ENCODE data around the gene CSF2RB. TPM values are rescaled to one million over a fixed set of nuclear protein-coding genes. Genes with fewer than 3 reads are reported as not detected.

CSF2RB gene
- total RNA-seq, 1 experiment from 2014 or later, result not detected

GRCh38 chr22:36872866-36873498 is 40.4 kb upstream of the CSF2RB start:
- BruUV-seq (replicated peaks), result no TSS peak
- Histone ChIP-seq H3K27me3 (ENCODE audit: insufficient read depth, low read depth) (no peaks in the 10 kb centered on the region), H3K79me2 (ENCODE audit: low read depth) (no peaks in the 10 kb centered on the region), H2AFZ (no peak overlapping the region), H4K20me1 (ENCODE audit: insufficient read depth) (no peaks in the 10 kb centered on the region), H3K4me2 (peak overlapping the region; percentile 62), H3K4me3 (no peak overlapping the region), H3K27ac (peak overlapping the region; percentile 90), H3K4me1 (replicated peaks; ENCODE audit: insufficient read depth) (peaks cover 63% of the 10 kb centered on the region), H3F3A (ENCODE audit: insufficient read depth, low read depth) (peaks cover 53% of the 10 kb centered on the region), H3K9me3 (ENCODE audit: insufficient read depth, low read depth) (no peaks in the 10 kb centered on the region), H3K9me2 (ENCODE audit: insufficient read depth) (no peaks in the 10 kb centered on the region), H3K36me3 (ENCODE audit: low read depth) (no peaks in the 10 kb centered on the region)
- POLR2A ChIA-PET (ENCODE audit: unreplicated experiment), result interaction anchor here (0.6 kb wide), 2 partner anchors 381 to 397 kb away, joined by 4 to 7 read pairs; no protein-coding TSS in a partner anchor
- TF ChIP-seq CTCF (conservative IDR thresholded peaks at IDR 0.05) (no peak), EZH2 (IDR thresholded peaks at IDR 0.05; ENCODE audit: low read depth) (no peak)
- CTCF ChIA-PET, result interaction anchor here (0.6 to 1.4 kb wide), 4 partner anchors 17 to 171 kb away, joined by 3 to 8 read pairs (median 5); no protein-coding TSS in a partner anchor
- intact Hi-C loops (cut with micrococcal nuclease; ENCODE audit: unreplicated experiment), result loop anchor here (1.0 to 5.0 kb wide), 4 partner anchors 39 to 326 kb away; partner anchors contain the start of gene CSF2RB
- DNase-seq, result no peak

GRCh38 chr22:36873614-36874308 is 39.7 kb upstream of the CSF2RB start:
- Histone ChIP-seq H3K36me3 (ENCODE audit: low read depth) (no peaks in the 10 kb centered on the region), H3K27me3 (ENCODE audit: insufficient read depth, low read depth) (no peaks in the 10 kb centered on the region), H3K4me3 (peak overlapping the region; percentile 8; the same call in 1 of the 2 replicates), H3K4me2 (peak overlapping the region; percentile 62), H3K27ac (peak overlapping the region; percentile 90), H3K4me1 (replicated peaks; ENCODE audit: insufficient read depth) (peaks cover 61% of the 10 kb centered on the region), H4K20me1 (ENCODE audit: insufficient read depth) (no peaks in the 10 kb centered on the region), H3F3A (ENCODE audit: insufficient read depth, low read depth) (peaks cover 53% of the 10 kb centered on the region), H3K79me2 (ENCODE audit: low read depth) (no peaks in the 10 kb centered on the region), H3K9me3 (ENCODE audit: insufficient read depth, low read depth) (no peaks in the 10 kb centered on the region), H2AFZ (peak overlapping the region; percentile 64), H3K9me2 (ENCODE audit: insufficient read depth) (no peaks in the 10 kb centered on the region)
- peak; percentile 66 to 97 for DNase-seq
- BruUV-seq (replicated peaks), result no TSS peak
- ChIA-PET POLR2A (ENCODE audit: unreplicated experiment) (interaction anchor here (0.6 kb wide), 4 partner anchors 33 to 582 kb away, joined by 3 to 7 read pairs (median 4); no protein-coding TSS in a partner anchor), CTCF (interaction anchor here (0.6 to 1.4 kb wide), 6 partner anchors 18 to 170 kb away, joined by 3 to 8 read pairs (median 5); no protein-coding TSS in a partner anchor)
- intact Hi-C loops (cut with micrococcal nuclease; ENCODE audit: unreplicated experiment), result loop anchor here (1.0 to 5.0 kb wide), 5 partner anchors 39 to 326 kb away; partner anchors contain the start of gene CSF2RB
- TF ChIP-seq CTCF (conservative IDR thresholded peaks at IDR 0.05), result peak; percentile 80
- no peak for TF ChIP-seq EZH2 (IDR thresholded peaks at IDR 0.05; ENCODE audit: low read depth)

GRCh38 chr22:36874309-36874696 is 39.1 kb upstream of the CSF2RB start:
- Histone ChIP-seq H3K9me3 (ENCODE audit: insufficient read depth, low read depth) (no peaks in the 10 kb centered on the region), H3K36me3 (ENCODE audit: low read depth) (no peaks in the 10 kb centered on the region), H3F3A (ENCODE audit: insufficient read depth, low read depth) (peaks cover 53% of the 10 kb centered on the region), H4K20me1 (ENCODE audit: insufficient read depth) (no peaks in the 10 kb centered on the region), H3K9me2 (ENCODE audit: insufficient read depth) (no peaks in the 10 kb centered on the region), H3K27me3 (ENCODE audit: insufficient read depth, low read depth) (no peaks in the 10 kb centered on the region), H2AFZ (peak overlapping the region; percentile 64), H3K27ac (peak overlapping the region; percentile 90), H3K4me1 (replicated peaks; ENCODE audit: insufficient read depth) (peaks cover 55% of the 10 kb centered on the region), H3K79me2 (ENCODE audit: low read depth) (no peaks in the 10 kb centered on the region), H3K4me2 (peak overlapping the region; percentile 62), H3K4me3 (peak overlapping the region; percentile 8; the same call in 1 of the 2 replicates)
- ChIA-PET CTCF (interaction anchor here (1.1 to 1.4 kb wide), 4 partner anchors 19 to 169 kb away, joined by 5 to 8 read pairs (median 6); no protein-coding TSS in a partner anchor), POLR2A (ENCODE audit: unreplicated experiment) (interaction anchor here (0.6 kb wide), 1 partner anchor 581 kb away, joined by 3 read pairs; no protein-coding TSS in a partner anchor)
- intact Hi-C loops (cut with micrococcal nuclease; ENCODE audit: unreplicated experiment), result loop anchor here (2.0 to 5.0 kb wide), 4 partner anchors 38 to 327 kb away; partner anchors contain the start of gene CSF2RB
- peak in 1 of 2 experiments; percentile 66 for DNase-seq
- BruUV-seq (replicated peaks), result TSS peak; percentile 22
- TF ChIP-seq EZH2 (IDR thresholded peaks at IDR 0.05; ENCODE audit: low read depth), result no peak
